CD4-positive, alpha-beta T cell treated with Interleukin-10 for 1 hour (primary cell): Measurements from ENCODE around the gene NANOGP8.
"Not testable (repeated sequence)": the region's sequence is repeated elsewhere in the genome, so short reads cannot be mapped to it uniquely, and the experiment has no call there.

Source experiments
- DNase-seq: peaks from one replicate; pipeline ENCODE4 v3.0.0-alpha.2; 2020

The NANOGP8 gene

GRCh38 chr15:35085176-35085919, at the start of gene NANOGP8:
TSS of gene NANOGP8 (minus strand) at chr15:35085295. CDS start at chr15:35085110, 185 bp downstream.
- not testable (repeated sequence) for DNase-seq

- no peak for DNase-seq
Measured at GRCh38 chr15:35134299-35134698, 49.2 kb upstream of the NANOGP8 start.

- no peak for DNase-seq
Measured at GRCh38 chr15:35130245-35130644, 45.1 kb upstream of the NANOGP8 start.

GRCh38 chr15:35129361-35129760, 44.3 kb upstream of the NANOGP8 start:
- DNase-seq = no peak

- no peak for DNase-seq
Measured at GRCh38 chr15:35127717-35128116, 42.6 kb upstream of the NANOGP8 start.

GRCh38 chr15:35126236-35126635, 41.1 kb upstream of the NANOGP8 start:
- no peak for DNase-seq

- no peak for DNase-seq
Measured at GRCh38 chr15:35123743-35124142, 38.6 kb upstream of the NANOGP8 start.

- no peak for DNase-seq
Measured at GRCh38 chr15:35121611-35122359, 36.7 kb upstream of the NANOGP8 start.

GRCh38 chr15:35120173-35120572, 35.1 kb upstream of the NANOGP8 start:
- no peak for DNase-seq

GRCh38 chr15:35118960-35119359, 33.9 kb upstream of the NANOGP8 start:
- DNase-seq = no peak

- DNase-seq = no peak
Measured at GRCh38 chr15:35117543-35118265, 32.6 kb upstream of the NANOGP8 start.

GRCh38 chr15:35115155-35115725, 30.1 kb upstream of the NANOGP8 start:
- no peak for DNase-seq

- DNase-seq = no peak
Measured at GRCh38 chr15:35112346-35112745, 27.3 kb upstream of the NANOGP8 start.

GRCh38 chr15:35111861-35112260, 26.8 kb upstream of the NANOGP8 start:
- DNase-seq = no peak

- DNase-seq = no peak
Measured at GRCh38 chr15:35108453-35108852, 23.4 kb upstream of the NANOGP8 start.

- no peak for DNase-seq
Measured at GRCh38 chr15:35107561-35107960, 22.5 kb upstream of the NANOGP8 start.

- DNase-seq = no peak
Measured at GRCh38 chr15:35107122-35107521, 22.0 kb upstream of the NANOGP8 start.

GRCh38 chr15:35104526-35105147, 19.5 kb upstream of the NANOGP8 start:
- no peak for DNase-seq

GRCh38 chr15:35102186-35102585, 17.1 kb upstream of the NANOGP8 start:
- DNase-seq = no peak

- no peak for DNase-seq
Measured at GRCh38 chr15:35101335-35101734, 16.2 kb upstream of the NANOGP8 start.

- DNase-seq = no peak
Measured at GRCh38 chr15:35098737-35099136, 13.6 kb upstream of the NANOGP8 start.

GRCh38 chr15:35095941-35096340, 10.8 kb upstream of the NANOGP8 start:
- DNase-seq = no peak

- no peak for DNase-seq
Measured at GRCh38 chr15:35092846-35093245, 7.8 kb upstream of the NANOGP8 start.
